Uterus (tissue), 4 donors: ENCODE data around the gene PLD1. TPM values are rescaled to one million over a fixed set of nuclear protein-coding genes. Genes with fewer than 3 reads are reported as not detected.
"Not testable (repeated sequence)": the region's sequence is repeated elsewhere in the genome, so short reads cannot be mapped to it uniquely, and the experiment has no call there.

Experiments
- DNase-seq, 2 donors: peaks; one replicate each; pipeline ENCODE4 v3.0.0-alpha.2; 2019 to 2020
- H3K27ac ChIP-seq, 2 donors: fragments of 200-600 bp; sonication (generic); 1 replicate in 1 of 2; 2 replicates in 1 of 2; pipeline ENCODE4 v1.5.1; 2016 to 2018
- H3K27me3 ChIP-seq, 2 donors: fragments of 200-600 bp; sonication (generic); one replicate each; pipeline ENCODE4 v1.5.1; 2018 to 2019; ENCODE audit warnings: control low read depth in 1 of 2
- H3K36me3 ChIP-seq, 2 donors: fragments of 200-600 bp; sonication (generic); one replicate each; pipeline ENCODE4 v1.5.1; 2019; ENCODE audit warnings: control low read depth in 1 of 2
- H3K4me1 ChIP-seq, 2 donors: fragments of 200-600 bp; sonication (generic); one replicate each; pipeline ENCODE4 v1.5.1; 2018 to 2019; ENCODE audit warnings: control low read depth in 1 of 2
- H3K4me3 ChIP-seq, 2 donors: fragments of 200-600 bp; sonication (generic); 1 replicate in 1 of 2; 2 replicates in 1 of 2; pipeline ENCODE4 v1.5.1; 2018 to 2019; ENCODE audit warnings: mild to moderate bottlenecking in 1 of 2
- H3K9me3 ChIP-seq, 2 donors: fragments of 200-600 bp; sonication (generic); one replicate each; pipeline ENCODE4 v1.5.1; 2019; ENCODE audit warnings: control low read depth in 1 of 2
- POLR2A ChIP-seq, 2 donors: fragments of 450-650 bp; IDR thresholded peaks; one replicate each; pipeline ENCODE4 v1.6.1; 2016; ENCODE audit warnings: antibody characterized with exemption in 2 of 2, mild to moderate bottlenecking in 1 of 2, moderate library complexity in 1 of 2
- intact Hi-C: fragments of 100-400 bp; cut with DNase I; formaldehyde crosslinking; loops from one replicate; pipeline ENCODE4 v1.15.1; 2023; ENCODE audit warnings: low total_unique reads
- total RNA-seq, 4 donors: library from RNA; depleted of rRNA in 3 of 4; stranded (reverse); fragments of >200 nt in 3 of 4; gene quantifications; one replicate each; pipeline versions ENCODE4 v1.1.0 to v1.2.4, GENCODE V29; 2014 to 2023
- TF ChIP-seq, protein P1 (sequence below), 4 experiments: fragments of 200-600 bp in 2 of 4; fragments of 450-650 bp in 2 of 4; sonication (generic) in 2 of 4; IDR thresholded peaks; one replicate each; pipeline ENCODE4 v1.5.1; 2016 to 2019; ENCODE audit warnings: antibody characterized with exemption in 4 of 4, mild to moderate bottlenecking in 2 of 4, moderate library complexity in 1 of 4
- donor health status: DM: yes; HTN: yes; CAD: no.

PLD1 gene
- total RNA-seq, 4 donors from 2014 or later, result 15.6 to 94.8 (median 30.8) TPM

DNA sequence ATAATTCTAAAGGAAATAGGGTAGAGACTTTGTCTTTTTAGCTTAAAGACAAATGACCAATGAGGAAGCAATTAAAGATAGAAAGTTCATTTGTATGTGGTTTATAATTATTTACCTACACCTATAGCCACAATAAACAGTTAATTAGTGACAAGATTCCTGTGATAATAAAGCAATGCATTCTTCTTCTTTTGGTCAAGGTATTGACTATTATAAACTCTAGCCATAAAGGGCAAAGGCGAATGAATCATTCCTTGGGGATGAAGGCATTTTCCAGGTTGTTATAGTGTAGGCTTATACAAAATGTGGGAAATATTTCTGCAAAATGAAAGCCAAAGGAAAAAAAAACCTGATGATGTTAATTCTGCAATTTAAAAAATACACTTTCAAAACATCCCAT is 115.4 kb downstream of the PLD1 start:
- H3K27ac ChIP-seq, result no peak overlapping the region
- intact Hi-C loops, result no loop called here
- TF ChIP-seq, protein P1, sequence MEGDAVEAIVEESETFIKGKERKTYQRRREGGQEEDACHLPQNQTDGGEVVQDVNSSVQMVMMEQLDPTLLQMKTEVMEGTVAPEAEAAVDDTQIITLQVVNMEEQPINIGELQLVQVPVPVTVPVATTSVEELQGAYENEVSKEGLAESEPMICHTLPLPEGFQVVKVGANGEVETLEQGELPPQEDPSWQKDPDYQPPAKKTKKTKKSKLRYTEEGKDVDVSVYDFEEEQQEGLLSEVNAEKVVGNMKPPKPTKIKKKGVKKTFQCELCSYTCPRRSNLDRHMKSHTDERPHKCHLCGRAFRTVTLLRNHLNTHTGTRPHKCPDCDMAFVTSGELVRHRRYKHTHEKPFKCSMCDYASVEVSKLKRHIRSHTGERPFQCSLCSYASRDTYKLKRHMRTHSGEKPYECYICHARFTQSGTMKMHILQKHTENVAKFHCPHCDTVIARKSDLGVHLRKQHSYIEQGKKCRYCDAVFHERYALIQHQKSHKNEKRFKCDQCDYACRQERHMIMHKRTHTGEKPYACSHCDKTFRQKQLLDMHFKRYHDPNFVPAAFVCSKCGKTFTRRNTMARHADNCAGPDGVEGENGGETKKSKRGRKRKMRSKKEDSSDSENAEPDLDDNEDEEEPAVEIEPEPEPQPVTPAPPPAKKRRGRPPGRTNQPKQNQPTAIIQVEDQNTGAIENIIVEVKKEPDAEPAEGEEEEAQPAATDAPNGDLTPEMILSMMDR (IDR thresholded peaks at IDR 0.05), result no peak
- TF ChIP-seq POLR2A (IDR thresholded peaks at IDR 0.05), result no peak
- no peaks in the 10 kb centered on the region for H3K9me3 ChIP-seq
- no peak overlapping the region for H3K4me3 ChIP-seq
- DNase-seq, result no peak
- H3K4me1 ChIP-seq, result no peaks in the 10 kb centered on the region
- H3K27me3 ChIP-seq, result no peaks in the 10 kb centered on the region
- no peaks in the 10 kb centered on the region for H3K36me3 ChIP-seq

DNA sequence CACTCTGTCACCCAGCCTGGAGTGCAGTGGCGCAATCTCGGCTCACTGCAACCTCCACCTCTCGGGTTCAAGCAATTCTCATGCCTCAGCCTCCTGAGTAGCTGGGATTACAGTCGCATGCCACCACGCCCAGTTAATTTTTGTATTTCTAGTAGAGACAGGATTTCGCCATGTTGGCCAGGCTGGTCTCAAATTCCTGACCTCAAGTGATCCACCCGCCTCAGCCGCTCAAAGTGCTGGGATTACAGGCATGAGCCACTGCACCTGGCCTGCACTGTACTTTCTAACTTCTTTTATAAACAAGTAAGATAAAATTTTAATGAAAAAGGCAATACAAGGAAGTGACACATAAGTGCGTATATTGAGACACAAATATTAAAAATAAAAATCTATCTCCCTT is 117.7 kb downstream of the PLD1 start:
- H3K27ac ChIP-seq, H3K9me3 ChIP-seq, H3K36me3 ChIP-seq, H3K4me1 ChIP-seq, H3K4me3 ChIP-seq, intact Hi-C loops, H3K27me3 ChIP-seq, DNase-seq: not testable (repeated sequence)

DNA sequence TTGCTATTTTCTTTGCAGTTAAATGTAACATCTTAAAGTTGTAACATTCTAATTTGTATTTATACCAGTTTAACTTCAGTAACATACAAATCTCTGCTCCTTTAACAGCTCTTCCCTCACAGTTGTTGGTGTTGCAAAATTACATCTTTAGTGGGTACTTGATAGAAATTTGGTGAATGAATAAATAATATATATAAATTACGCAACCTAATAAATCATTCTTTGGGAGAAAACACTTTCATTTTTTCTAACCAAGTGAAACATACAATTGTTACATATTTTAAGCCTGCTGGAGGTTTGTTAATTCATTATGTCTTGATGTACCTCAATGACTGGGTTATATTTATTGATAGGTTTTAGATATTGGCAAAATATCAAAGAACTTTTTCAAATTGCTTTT is 118.8 kb downstream of the PLD1 start:
- Histone ChIP-seq H3K27ac (no peak overlapping the region), H3K9me3 (no peaks in the 10 kb centered on the region), H3K36me3 (no peaks in the 10 kb centered on the region), H3K27me3 (no peaks in the 10 kb centered on the region), H3K4me3 (no peak overlapping the region), H3K4me1 (no peaks in the 10 kb centered on the region)
- no peak for DNase-seq
- intact Hi-C loops, result no loop called here
- no peak for TF ChIP-seq POLR2A (IDR thresholded peaks at IDR 0.05)
- TF ChIP-seq, protein P1 (IDR thresholded peaks at IDR 0.05), result no peak

DNA sequence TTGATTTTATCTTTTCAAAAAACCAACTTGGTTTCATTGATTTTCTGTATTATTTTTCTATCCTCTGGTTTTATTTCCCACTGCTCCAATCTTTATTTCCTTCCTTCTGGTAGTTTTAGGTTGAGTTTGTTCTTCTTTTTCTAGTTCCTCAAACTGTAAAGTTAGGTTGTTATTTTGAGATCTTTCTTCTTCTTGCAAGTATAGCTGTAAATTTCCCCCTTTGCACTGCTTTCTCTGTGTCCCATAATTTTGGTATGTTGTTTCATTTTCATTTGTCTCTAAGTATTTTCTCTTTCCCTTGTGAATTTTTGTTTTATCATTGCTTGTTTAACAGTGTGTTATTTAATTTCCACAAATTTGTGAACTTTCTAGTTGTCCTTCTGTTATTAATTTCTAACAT is 120.0 kb downstream of the PLD1 start:
- Histone ChIP-seq H3K4me3 (no peak overlapping the region), H3K36me3 (no peaks in the 10 kb centered on the region), H3K27ac (no peak overlapping the region), H3K9me3 (no peaks in the 10 kb centered on the region), H3K27me3 (no peaks in the 10 kb centered on the region), H3K4me1 (no peaks in the 10 kb centered on the region)
- intact Hi-C loops, result no loop called here
- TF ChIP-seq, protein P1 (IDR thresholded peaks at IDR 0.05), result no peak
- no peak for TF ChIP-seq POLR2A (IDR thresholded peaks at IDR 0.05)
- DNase-seq, result no peak

DNA sequence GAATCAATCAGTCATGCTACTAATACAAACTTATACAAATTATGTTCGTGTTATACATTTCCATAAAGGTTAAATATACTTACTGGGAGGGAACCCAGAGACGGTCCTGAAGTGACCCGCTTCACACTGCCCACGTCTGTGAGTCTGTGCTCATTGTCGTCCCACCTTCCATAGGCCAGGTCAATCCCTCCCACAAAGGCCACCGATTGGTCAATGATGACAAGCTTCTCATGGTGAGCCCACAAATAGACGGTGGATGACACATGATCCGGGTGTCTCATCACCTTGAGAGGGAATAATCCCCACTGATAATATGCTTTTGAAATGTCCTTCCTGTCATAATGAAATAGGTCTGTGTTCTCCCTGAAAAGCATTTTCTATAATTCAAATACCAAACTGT is 121.7 kb downstream of the PLD1 start:
- TF ChIP-seq, protein P1 (IDR thresholded peaks at IDR 0.05), result no peak
- no peak for TF ChIP-seq POLR2A (IDR thresholded peaks at IDR 0.05)
- no peak for DNase-seq
- Histone ChIP-seq H3K4me1 (no peaks in the 10 kb centered on the region), H3K36me3 (no peaks in the 10 kb centered on the region), H3K4me3 (no peak overlapping the region), H3K9me3 (no peaks in the 10 kb centered on the region), H3K27me3 (no peaks in the 10 kb centered on the region), H3K27ac (no peak overlapping the region)
- intact Hi-C loops, result no loop called here

DNA sequence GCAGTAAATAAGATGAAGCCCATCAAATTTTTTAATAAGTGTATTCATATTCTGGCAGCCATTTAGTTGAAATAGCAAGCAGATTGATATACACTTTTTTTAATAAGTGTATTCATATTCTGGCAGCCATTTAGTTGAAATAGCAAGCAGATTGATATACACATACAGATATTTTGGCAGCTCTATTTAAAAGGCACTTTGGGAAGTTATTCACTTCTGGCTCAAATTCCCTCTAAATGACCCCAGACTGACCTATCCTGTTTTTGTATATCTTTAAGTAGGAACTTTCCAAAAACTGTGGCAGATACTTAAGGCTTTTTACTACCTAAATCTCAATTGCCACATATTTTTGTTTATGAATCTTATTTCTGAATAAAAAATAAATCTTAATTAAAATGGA is 122.3 kb downstream of the PLD1 start:
- Histone ChIP-seq H3K27me3 (no peaks in the 10 kb centered on the region), H3K4me1 (no peaks in the 10 kb centered on the region), H3K36me3 (no peaks in the 10 kb centered on the region), H3K9me3 (no peaks in the 10 kb centered on the region), H3K27ac (no peak overlapping the region), H3K4me3 (no peak overlapping the region)
- no peak for TF ChIP-seq POLR2A (IDR thresholded peaks at IDR 0.05)
- TF ChIP-seq, protein P1 (IDR thresholded peaks at IDR 0.05), result no peak
- intact Hi-C loops, result no loop called here
- no peak for DNase-seq
